ENCODE data around the gene S100B. TPM values are rescaled to one million over a fixed set of nuclear protein-coding genes. Genes with fewer than 3 reads are reported as not detected.
A peak's percentile ranks its signal among the peaks of the same experiment; 100 is the strongest.

S100B gene
- total and polyA plus RNA-seq, 2 of the 13 experiments (the other 11 are each of a cell fraction or from before 2014, with no cell fraction given): not detected

GRCh38 chr21:46622226-46622625 lies 17.3 kb upstream of the S100B start (continued):
- TF ChIP-seq CERS6 (CRISPR knock-in tag; IDR thresholded peaks at IDR 0.05) (no peak), ZNF775 (CRISPR knock-in tag; IDR thresholded peaks at IDR 0.05; ENCODE audit: borderline replicate concordance) (no peak), ZNF749 (CRISPR knock-in tag; IDR thresholded peaks at IDR 0.05; ENCODE audit: borderline replicate concordance) (no peak), GMEB1 (CRISPR knock-in tag; IDR thresholded peaks at IDR 0.05; ENCODE audit: borderline replicate concordance) (no peak), ETV5 (CRISPR knock-in tag; IDR thresholded peaks at IDR 0.05; ENCODE audit: borderline replicate concordance) (peak; percentile 41; the same call in 1 of the 2 replicates), NCOA1 (CRISPR knock-in tag; IDR thresholded peaks at IDR 0.05) (no peak), MIXL1 (CRISPR knock-in tag; IDR thresholded peaks at IDR 0.05) (no peak), FOXJ3 (CRISPR knock-in tag; IDR thresholded peaks at IDR 0.05; ENCODE audit: borderline replicate concordance) (peak; percentile 86), IRF2 (CRISPR knock-in tag; IDR thresholded peaks at IDR 0.05) (peak; percentile 48; the same call in 1 of the 2 replicates), HMGXB4 (CRISPR knock-in tag; IDR thresholded peaks at IDR 0.05; ENCODE audit: borderline replicate concordance in 1 of 2, low read depth in 1 of 2) (no peak), CENPT (CRISPR knock-in tag; IDR thresholded peaks at IDR 0.05; ENCODE audit: low read depth) (no peak), ZNF143 (CRISPR knock-in tag; IDR thresholded peaks at IDR 0.05) (no peak), SALL2 (CRISPR knock-in tag; IDR thresholded peaks at IDR 0.05) (no peak), CREB3 (CRISPR knock-in tag; IDR thresholded peaks at IDR 0.05) (no peak), DNMT1 (CRISPR knock-in tag; IDR thresholded peaks at IDR 0.05) (no peak), ZFY (CRISPR knock-in tag; IDR thresholded peaks at IDR 0.05) (0 out of 2 replicates have a peak, but pooled peaks have one; percentile 51), HOMEZ (CRISPR knock-in tag; IDR thresholded peaks at IDR 0.05; ENCODE audit: low read depth) (peak; percentile 21; the same call in 1 of the 2 replicates), ZNF850 (CRISPR knock-in tag; conservative IDR thresholded peaks at IDR 0.05) (no peak), KMT2B (CRISPR knock-in tag; IDR thresholded peaks at IDR 0.05) (no peak), SMAD3 (CRISPR knock-in tag; IDR thresholded peaks at IDR 0.05) (peak; percentile 61; the same call in 1 of the 2 replicates), POGK (CRISPR knock-in tag; conservative IDR thresholded peaks at IDR 0.05) (no peak), SOX6 (IDR thresholded peaks at IDR 0.05) (no peak), SOX6 (CRISPR knock-in tag; IDR thresholded peaks at IDR 0.05) (peak; percentile 50; the same call in 1 of the 2 replicates)

Data from HepG2 (cell line).